ENCODE results near the gene MAP3K19.

DNA sequence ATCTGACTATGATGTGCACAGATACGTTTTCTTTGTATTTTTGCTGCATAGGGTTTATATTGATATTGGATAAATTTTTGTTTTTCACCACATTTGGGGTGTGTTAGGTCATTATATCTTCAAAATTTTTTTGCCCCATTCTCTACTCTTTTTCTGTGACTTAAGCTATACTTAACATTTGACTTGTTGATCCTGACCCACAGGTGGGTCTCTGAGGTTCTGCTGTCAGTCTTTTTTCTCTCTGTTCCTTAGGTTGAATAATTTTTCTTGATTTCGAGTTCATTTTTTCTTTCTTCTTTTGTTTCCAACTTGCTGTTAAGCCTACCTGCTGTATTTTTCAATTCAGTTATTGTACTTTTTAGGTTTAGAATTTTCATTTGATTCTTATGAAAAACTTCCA is 16.9 kb upstream of the MAP3K19 start:
- TF ChIP-seq, protein P1, sequence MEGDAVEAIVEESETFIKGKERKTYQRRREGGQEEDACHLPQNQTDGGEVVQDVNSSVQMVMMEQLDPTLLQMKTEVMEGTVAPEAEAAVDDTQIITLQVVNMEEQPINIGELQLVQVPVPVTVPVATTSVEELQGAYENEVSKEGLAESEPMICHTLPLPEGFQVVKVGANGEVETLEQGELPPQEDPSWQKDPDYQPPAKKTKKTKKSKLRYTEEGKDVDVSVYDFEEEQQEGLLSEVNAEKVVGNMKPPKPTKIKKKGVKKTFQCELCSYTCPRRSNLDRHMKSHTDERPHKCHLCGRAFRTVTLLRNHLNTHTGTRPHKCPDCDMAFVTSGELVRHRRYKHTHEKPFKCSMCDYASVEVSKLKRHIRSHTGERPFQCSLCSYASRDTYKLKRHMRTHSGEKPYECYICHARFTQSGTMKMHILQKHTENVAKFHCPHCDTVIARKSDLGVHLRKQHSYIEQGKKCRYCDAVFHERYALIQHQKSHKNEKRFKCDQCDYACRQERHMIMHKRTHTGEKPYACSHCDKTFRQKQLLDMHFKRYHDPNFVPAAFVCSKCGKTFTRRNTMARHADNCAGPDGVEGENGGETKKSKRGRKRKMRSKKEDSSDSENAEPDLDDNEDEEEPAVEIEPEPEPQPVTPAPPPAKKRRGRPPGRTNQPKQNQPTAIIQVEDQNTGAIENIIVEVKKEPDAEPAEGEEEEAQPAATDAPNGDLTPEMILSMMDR (IDR thresholded peaks at IDR 0.05; ENCODE audit: poor library complexity), result no peak
- TF ChIP-seq EZH2phosphoT487 (IDR thresholded peaks at IDR 0.05; ENCODE audit: low read depth, severe bottlenecking, unreplicated experiment) (no peak), EZH2 (IDR thresholded peaks at IDR 0.05; ENCODE audit: borderline replicate concordance) (no peak)

Measured in hepatocyte (in vitro differentiated cells).